K562 (cell line): Measurements from ENCODE around the gene MAP3K2. TPM values are rescaled to one million over a fixed set of nuclear protein-coding genes. Genes with fewer than 3 reads are reported as not detected.

Experiments used
- CBX1 ChIP-seq: sonication (generic); IDR thresholded peaks from 2 replicates; pipeline ENCODE4 v1.6.1; 2016; ENCODE audit warnings: antibody characterized with exemption, low read depth, mild to moderate bottlenecking
- CREM ChIP-seq: IDR thresholded peaks from 2 replicates; pipeline ENCODE4 v1.6.1; 2014; ENCODE audit warnings: antibody characterized with exemption, low read depth
- DEAF1 ChIP-seq: fragments of 450-650 bp; formaldehyde crosslinking; IDR thresholded peaks from 2 replicates; pipeline ENCODE4 v1.4.0; 2020; ENCODE audit warnings: mild to moderate bottlenecking, moderate library complexity
- ELF1 ChIP-seq: fragments of 200-800 bp; sonication (Bioruptor generic); IDR thresholded peaks from 2 replicates; pipeline ENCODE4 v1.6.1; 2016; ENCODE audit warnings: missing genetic modification characterization, missing compliant biosample characterization
- GATAD2B ChIP-seq: fragments of 450-650 bp; IDR thresholded peaks from 2 replicates; pipeline ENCODE4 v1.6.1; 2017; ENCODE audit warnings: mild to moderate bottlenecking, borderline replicate concordance
- HDAC1 ChIP-seq, 2 experiments: fragments of 450-650 bp; IDR thresholded peaks; 2 replicates each; pipeline ENCODE4 v1.6.1; 2016 to 2017; ENCODE audit warnings: inconsistent platforms in 1 of 2, mild to moderate bottlenecking in 1 of 2, moderate library complexity in 1 of 2
- HMG20A ChIP-seq: fragments of 450-650 bp; formaldehyde crosslinking; conservative IDR thresholded peaks from 2 replicates; pipeline ENCODE4 v1.4.0; 2020; ENCODE audit warnings: mild to moderate bottlenecking, mixed read lengths
- MYNN ChIP-seq, 2 experiments: sonication (generic); formaldehyde crosslinking in 1 of 2; IDR thresholded peaks; 2 replicates each; pipeline versions ENCODE4 v1.5.0 to v1.6.1; 2016 to 2020; ENCODE audit warnings: antibody characterized with exemption in 1 of 2, missing genetic modification reagents in 1 of 2
- NRF1 ChIP-seq, 2 experiments: fragments of 450-650 bp; IDR thresholded peaks in 1 of 2; conservative IDR thresholded peaks in 1 of 2; 2 replicates each; pipeline ENCODE4 v1.6.1; 2014; ENCODE audit warnings: mild to moderate bottlenecking in 2 of 2
- PHF20 ChIP-seq: fragments of 450-650 bp; IDR thresholded peaks from 2 replicates; pipeline ENCODE4 v1.6.1; 2018; ENCODE audit not compliant: partially characterized antibody
- PHF21A ChIP-seq: fragments of 450-650 bp; IDR thresholded peaks from 2 replicates; pipeline ENCODE4 v1.6.1; 2017; ENCODE audit warnings: low read depth, borderline replicate concordance
- TCF15 ChIP-seq: fragments of 250-450 bp; sonication (Bioruptor Pico); IDR thresholded peaks from 2 replicates; pipeline ENCODE4 v1.8.0; 2022; ENCODE audit warnings: moderate library complexity, mild to moderate bottlenecking, inconsistent platforms
- ZBTB7A ChIP-seq: IDR thresholded peaks from 2 replicates; pipeline ENCODE4 v1.6.1; 2011; ENCODE audit warnings: low read depth, mild to moderate bottlenecking, low read length, moderate library complexity, borderline replicate concordance; ENCODE audit not compliant: control insufficient read depth
- ZFP36 ChIP-seq: fragments of 150-350 bp; IDR thresholded peaks from 2 replicates; pipeline ENCODE4 v1.6.1; 2018; ENCODE audit warnings: low read length, low read depth; ENCODE audit not compliant: partially characterized antibody
- ZKSCAN1 ChIP-seq: fragments of 150-350 bp; IDR thresholded peaks from 2 replicates; pipeline ENCODE4 v1.6.1; 2016; ENCODE audit warnings: low read depth, low read length
- ZNF445 ChIP-seq: fragments of 250-450 bp; sonication (Bioruptor Pico); IDR thresholded peaks from 2 replicates; pipeline ENCODE4 v1.4.0; 2020; ENCODE audit warnings: low read depth, mild to moderate bottlenecking, moderate library complexity
- polyA plus RNA-seq, 8 experiments: library from polyadenylated mRNA; depleted of rRNA in 4 of 8; stranded (reverse) in 5 of 8; unstranded in 3 of 8; fragments of >200 nt; fragmentation: Nextera tagmentation in 2 of 8; fragmentation: Illumina TruSeq in 1 of 8; extraction: Ambion mirVana in 2 of 8; extraction: Trizol in 1 of 8; gene quantifications; 2 replicates each; pipeline versions ENCODE4 v1.2.1 to v1.2.3, GENCODE V29; 2011 to 2014; ENCODE audit warnings: inconsistent platforms in 1 of 8, missing spikeins in 1 of 8
- total RNA-seq, 7 experiments: library from RNA; depleted of rRNA in 6 of 7; stranded (reverse); fragments of >200 nt in 6 of 7; fragmentation: Illumina TruSeq in 2 of 7; extraction: Trizol in 2 of 7; gene quantifications; 2 replicates each; pipeline versions ENCODE4 v1.2.1 to v1.2.3, GENCODE V29; 2011 to 2021; ENCODE audit warnings: low replicate concordance in 1 of 7
- TF ChIP-seq, protein P1 (sequence below), 3 experiments: IDR thresholded peaks in 2 of 3; conservative IDR thresholded peaks in 1 of 3; 2 replicates each; pipeline ENCODE4 v1.5.1; 2011 to 2012; ENCODE audit warnings: low read length in 3 of 3, mild to moderate bottlenecking in 3 of 3, control low read depth in 2 of 3, improper control_type of control experiment in 1 of 3, inconsistent platforms in 1 of 3, low read depth in 1 of 3, mixed read lengths in 1 of 3, moderate library complexity in 1 of 3; ENCODE audit not compliant: insufficient read depth in 2 of 3
- TF ChIP-seq, protein P2 (sequence below): sonication (generic); formaldehyde crosslinking; IDR thresholded peaks from 2 replicates; pipeline ENCODE4 v1.8.0; 2022; ENCODE audit warnings: mild to moderate bottlenecking, missing genetic modification reagents

Gene MAP3K2
- total and polyA plus RNA-seq, 9 of the 15 experiments (the other 6 are each of a cell fraction or from before 2014, with no cell fraction given) = 1.2 to 14.2 (median 5.7) TPM

DNA sequence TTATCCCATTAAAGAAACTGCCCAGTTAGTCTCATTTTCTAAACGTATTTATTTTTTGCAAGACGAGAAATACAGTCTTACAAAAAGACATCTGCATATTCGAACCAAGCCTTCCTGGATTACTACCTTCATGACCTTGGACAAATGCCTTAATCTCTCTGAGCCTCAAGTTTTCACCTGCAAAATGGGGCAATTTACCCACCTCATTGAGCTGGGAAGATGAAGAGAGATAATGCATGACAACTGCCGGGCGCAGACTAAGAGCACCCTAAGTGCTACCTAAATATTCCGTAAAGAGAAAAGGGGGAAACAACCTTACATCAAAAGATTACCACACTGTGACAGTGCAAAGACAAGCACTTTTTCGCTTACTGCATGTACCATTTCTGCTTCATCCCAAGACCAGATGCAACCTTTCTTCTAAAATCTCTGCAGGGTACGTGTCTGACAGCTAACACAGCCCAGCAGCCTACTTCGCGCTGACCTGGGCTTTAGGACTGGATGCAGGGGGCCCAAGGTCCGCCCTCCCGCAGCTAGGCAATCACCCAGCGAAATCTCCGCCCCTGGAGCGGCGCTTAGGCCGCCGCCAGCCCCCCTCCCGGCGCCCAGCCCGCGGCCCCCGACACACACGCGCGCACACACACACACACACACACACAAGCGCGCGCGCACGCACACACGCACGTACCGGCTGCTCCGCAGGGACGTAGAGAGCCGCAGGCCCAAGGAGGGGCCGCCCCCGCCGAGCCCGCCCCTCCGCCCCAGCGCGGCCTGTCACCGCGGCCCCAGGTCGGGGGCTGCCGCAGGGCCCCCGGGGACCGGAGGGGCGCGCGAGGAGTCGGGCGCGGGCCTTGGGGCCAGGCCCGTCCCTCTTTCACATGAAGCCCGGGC, 766 bp downstream of the MAP3K2 start (continued):
- TF ChIP-seq DEAF1 (CRISPR knock-in tag) (peak; percentile 27; the same call in 1 of the 2 replicates), HMG20A (CRISPR knock-in tag) (no peak), HDAC1 (IDR thresholded peaks at IDR 0.05) (peak in 1 of 2 experiments; percentile 36; a peak in 1 of 4 replicates), GATAD2B (peak; percentile 63; the same call in 1 of the 2 replicates), CBX1 (peak; percentile 47; the same call in 1 of the 2 replicates), ZKSCAN1 (no peak), TCF15 (CRISPR knock-in tag) (no peak), MYNN (IDR thresholded peaks at IDR 0.05) (no peak), MYNN (CRISPR knock-in tag; IDR thresholded peaks at IDR 0.05) (no peak), PHF21A (peak; percentile 62; the same call in 1 of the 2 replicates), ZFP36 (no peak), ELF1 (tag) (0 out of 2 replicates have a peak, but pooled peaks have one; percentile 32), ZBTB7A (peak; percentile 82; the same call in 1 of the 2 replicates), CREM (peak; percentile 74; the same call in 1 of the 2 replicates), ZNF445 (CRISPR knock-in tag) (no peak), NRF1 (conservative IDR thresholded peaks at IDR 0.05 in 1 of 2, IDR thresholded peaks at IDR 0.05 in 1 of 2) (peak in 1 of 2 experiments; percentile 47; a peak in 2 of 4 replicates), PHF20 (no peak)
- TF ChIP-seq, protein P1, sequence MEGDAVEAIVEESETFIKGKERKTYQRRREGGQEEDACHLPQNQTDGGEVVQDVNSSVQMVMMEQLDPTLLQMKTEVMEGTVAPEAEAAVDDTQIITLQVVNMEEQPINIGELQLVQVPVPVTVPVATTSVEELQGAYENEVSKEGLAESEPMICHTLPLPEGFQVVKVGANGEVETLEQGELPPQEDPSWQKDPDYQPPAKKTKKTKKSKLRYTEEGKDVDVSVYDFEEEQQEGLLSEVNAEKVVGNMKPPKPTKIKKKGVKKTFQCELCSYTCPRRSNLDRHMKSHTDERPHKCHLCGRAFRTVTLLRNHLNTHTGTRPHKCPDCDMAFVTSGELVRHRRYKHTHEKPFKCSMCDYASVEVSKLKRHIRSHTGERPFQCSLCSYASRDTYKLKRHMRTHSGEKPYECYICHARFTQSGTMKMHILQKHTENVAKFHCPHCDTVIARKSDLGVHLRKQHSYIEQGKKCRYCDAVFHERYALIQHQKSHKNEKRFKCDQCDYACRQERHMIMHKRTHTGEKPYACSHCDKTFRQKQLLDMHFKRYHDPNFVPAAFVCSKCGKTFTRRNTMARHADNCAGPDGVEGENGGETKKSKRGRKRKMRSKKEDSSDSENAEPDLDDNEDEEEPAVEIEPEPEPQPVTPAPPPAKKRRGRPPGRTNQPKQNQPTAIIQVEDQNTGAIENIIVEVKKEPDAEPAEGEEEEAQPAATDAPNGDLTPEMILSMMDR (IDR thresholded peaks at IDR 0.05 in 2 of 3, conservative IDR thresholded peaks at IDR 0.05 in 1 of 3; ENCODE audit: insufficient read depth in 2 of 3, low read depth in 1 of 3, low read length in 3 of 3) = no peak
- TF ChIP-seq, protein P2, sequence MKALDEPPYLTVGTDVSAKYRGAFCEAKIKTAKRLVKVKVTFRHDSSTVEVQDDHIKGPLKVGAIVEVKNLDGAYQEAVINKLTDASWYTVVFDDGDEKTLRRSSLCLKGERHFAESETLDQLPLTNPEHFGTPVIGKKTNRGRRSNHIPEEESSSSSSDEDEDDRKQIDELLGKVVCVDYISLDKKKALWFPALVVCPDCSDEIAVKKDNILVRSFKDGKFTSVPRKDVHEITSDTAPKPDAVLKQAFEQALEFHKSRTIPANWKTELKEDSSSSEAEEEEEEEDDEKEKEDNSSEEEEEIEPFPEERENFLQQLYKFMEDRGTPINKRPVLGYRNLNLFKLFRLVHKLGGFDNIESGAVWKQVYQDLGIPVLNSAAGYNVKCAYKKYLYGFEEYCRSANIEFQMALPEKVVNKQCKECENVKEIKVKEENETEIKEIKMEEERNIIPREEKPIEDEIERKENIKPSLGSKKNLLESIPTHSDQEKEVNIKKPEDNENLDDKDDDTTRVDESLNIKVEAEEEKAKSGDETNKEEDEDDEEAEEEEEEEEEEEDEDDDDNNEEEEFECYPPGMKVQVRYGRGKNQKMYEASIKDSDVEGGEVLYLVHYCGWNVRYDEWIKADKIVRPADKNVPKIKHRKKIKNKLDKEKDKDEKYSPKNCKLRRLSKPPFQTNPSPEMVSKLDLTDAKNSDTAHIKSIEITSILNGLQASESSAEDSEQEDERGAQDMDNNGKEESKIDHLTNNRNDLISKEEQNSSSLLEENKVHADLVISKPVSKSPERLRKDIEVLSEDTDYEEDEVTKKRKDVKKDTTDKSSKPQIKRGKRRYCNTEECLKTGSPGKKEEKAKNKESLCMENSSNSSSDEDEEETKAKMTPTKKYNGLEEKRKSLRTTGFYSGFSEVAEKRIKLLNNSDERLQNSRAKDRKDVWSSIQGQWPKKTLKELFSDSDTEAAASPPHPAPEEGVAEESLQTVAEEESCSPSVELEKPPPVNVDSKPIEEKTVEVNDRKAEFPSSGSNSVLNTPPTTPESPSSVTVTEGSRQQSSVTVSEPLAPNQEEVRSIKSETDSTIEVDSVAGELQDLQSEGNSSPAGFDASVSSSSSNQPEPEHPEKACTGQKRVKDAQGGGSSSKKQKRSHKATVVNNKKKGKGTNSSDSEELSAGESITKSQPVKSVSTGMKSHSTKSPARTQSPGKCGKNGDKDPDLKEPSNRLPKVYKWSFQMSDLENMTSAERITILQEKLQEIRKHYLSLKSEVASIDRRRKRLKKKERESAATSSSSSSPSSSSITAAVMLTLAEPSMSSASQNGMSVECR (CRISPR knock-in tag) = no peak
